NCI-H526 treated with DMSO at 0.1 percent for 48 hours (cell line): ENCODE measurements around the gene RAD51AP1.
A peak's percentile ranks its signal among the peaks of the same experiment; 100 is the strongest.

ENCODE experiments used
- DNase-seq: peaks from one replicate; lab custom pipeline; 2025; lab: John Stamatoyannopoulos, UW

Gene RAD51AP1

GRCh38 chr12:4591180-4591687 lies 52.5 kb downstream of the RAD51AP1 start:
- no peak for DNase-seq

- no peak for DNase-seq
Observed at GRCh38 chr12:4595881-4596280, 57.2 kb downstream of the RAD51AP1 start.

- DNase-seq: no peak
Observed at GRCh38 chr12:4603421-4603820, 64.7 kb downstream of the RAD51AP1 start.

GRCh38 chr12:4603946-4604345 lies 65.3 kb downstream of the RAD51AP1 start:
- DNase-seq: no peak

- DNase-seq: peak; percentile 71
Observed at GRCh38 chr12:4604684-4605193, 66.0 kb downstream of the RAD51AP1 start.

- no peak for DNase-seq
Observed at GRCh38 chr12:4607056-4607455, 68.4 kb downstream of the RAD51AP1 start.

GRCh38 chr12:4609071-4609470 lies 70.4 kb downstream of the RAD51AP1 start:
- no peak for DNase-seq
